DND-41 (cell line): Measurements from ENCODE around the gene GRK2.

Experiments
- ATAC-seq: fragments of 200-7000 bp; cut with Tn5 transposase; 3 replicates; pipeline ENCODE4 v1.9.1; 2021; ENCODE audit warnings: low read depth; ENCODE audit not compliant: insufficient read depth
- DNase-seq: peaks from one replicate; pipeline ENCODE4 v3.0.0-alpha.2; 2020
- H2AFZ ChIP-seq: 2 replicates; pipeline ENCODE4 v1.6.0; 2012; ENCODE audit warnings: low read depth, low read length
- H3K27ac ChIP-seq: 2 replicates; pipeline ENCODE4 v1.5.1; 2012; ENCODE audit warnings: low read length, inconsistent platforms
- H3K27me3 ChIP-seq: fragments of 200-600 bp; sonication (generic); 2 replicates; pipeline ENCODE4 v1.6.0; 2012; ENCODE audit warnings: low read length, mild to moderate bottlenecking, inconsistent platforms; ENCODE audit not compliant: insufficient read depth, poor library complexity
- H3K36me3 ChIP-seq: 2 replicates; pipeline ENCODE4 v1.5.1; 2012; ENCODE audit warnings: low read length, inconsistent platforms; ENCODE audit not compliant: insufficient read depth
- H3K4me1 ChIP-seq: 2 replicates; pipeline ENCODE4 v1.5.1; 2012; ENCODE audit warnings: mild to moderate bottlenecking, low read length; ENCODE audit not compliant: insufficient read depth
- H3K4me2 ChIP-seq: 2 replicates; pipeline ENCODE4 v1.6.0; 2012; ENCODE audit warnings: mild to moderate bottlenecking, moderate library complexity, low read length, inconsistent platforms; ENCODE audit not compliant: insufficient read depth
- H3K4me3 ChIP-seq, 2 experiments: fragments of 200-600 bp in 1 of 2; shearing (Covaris generic) in 1 of 2; 2 replicates each; pipeline ENCODE4 v1.5.1; 2012 to 2016; ENCODE audit warnings: inconsistent platforms in 2 of 2, low read length in 2 of 2, mild to moderate bottlenecking in 2 of 2, low read depth in 1 of 2, moderate library complexity in 1 of 2
- H3K79me2 ChIP-seq: 2 replicates; pipeline ENCODE4 v1.6.0; 2012; ENCODE audit warnings: low read length, inconsistent platforms; ENCODE audit not compliant: insufficient read depth
- H3K9ac ChIP-seq: 2 replicates; pipeline ENCODE4 v1.6.0; 2012; ENCODE audit warnings: low read depth, mild to moderate bottlenecking, inconsistent platforms, low read length, moderate library complexity
- H3K9me3 ChIP-seq: 2 replicates; pipeline ENCODE4 v1.5.1; 2012; ENCODE audit warnings: low read length, moderate library complexity, mild to moderate bottlenecking, inconsistent platforms; ENCODE audit not compliant: insufficient read depth, severe bottlenecking
- H4K20me1 ChIP-seq: 2 replicates; pipeline ENCODE4 v1.6.0; 2012; ENCODE audit warnings: low read length; ENCODE audit not compliant: insufficient read depth
- CTCF ChIP-seq: IDR thresholded peaks from 2 replicates; pipeline ENCODE4 v1.5.1; 2012; ENCODE audit warnings: borderline replicate concordance, low read length, moderate library complexity, mild to moderate bottlenecking; ENCODE audit not compliant: poor library complexity, severe bottlenecking; ENCODE audit errors: extremely low read depth
- EZH2 ChIP-seq: IDR thresholded peaks from 3 replicates; pipeline ENCODE4 v1.6.1; 2012; ENCODE audit warnings: borderline replicate concordance, low read depth, mild to moderate bottlenecking, moderate library complexity, low read length, inconsistent platforms; ENCODE audit not compliant: severe bottlenecking

The GRK2 gene

GRCh38 chr11:67332081-67332691, 65.9 kb downstream of the GRK2 start:
- no peaks in the 10 kb centered on the region for H3K36me3 ChIP-seq
- H3K27me3 ChIP-seq, result no peaks in the 10 kb centered on the region
- H4K20me1 ChIP-seq, result no peaks in the 10 kb centered on the region
- TF ChIP-seq CTCF, result no peak
- TF ChIP-seq EZH2, result no peak
- H3K79me2 ChIP-seq, result no peaks in the 10 kb centered on the region
- H3K9ac ChIP-seq, result no peak overlapping the region
- H3K4me2 ChIP-seq, result no peak overlapping the region
- H3K9me3 ChIP-seq, result no peaks in the 10 kb centered on the region
- DNase-seq (no peak), ATAC-seq (no peak)
- H3K4me1 ChIP-seq, result no peaks in the 10 kb centered on the region
- H3K4me3 ChIP-seq, result no peak overlapping the region
- H2AFZ ChIP-seq, result no peak overlapping the region
- H3K27ac ChIP-seq, result no peak overlapping the region
